ENCODE measurements around the gene MAD1L1.

Gene MAD1L1

GRCh38 chr7:2046581-2047565 is 185.9 kb downstream of the MAD1L1 start:
- TF ChIP-seq, protein P1, sequence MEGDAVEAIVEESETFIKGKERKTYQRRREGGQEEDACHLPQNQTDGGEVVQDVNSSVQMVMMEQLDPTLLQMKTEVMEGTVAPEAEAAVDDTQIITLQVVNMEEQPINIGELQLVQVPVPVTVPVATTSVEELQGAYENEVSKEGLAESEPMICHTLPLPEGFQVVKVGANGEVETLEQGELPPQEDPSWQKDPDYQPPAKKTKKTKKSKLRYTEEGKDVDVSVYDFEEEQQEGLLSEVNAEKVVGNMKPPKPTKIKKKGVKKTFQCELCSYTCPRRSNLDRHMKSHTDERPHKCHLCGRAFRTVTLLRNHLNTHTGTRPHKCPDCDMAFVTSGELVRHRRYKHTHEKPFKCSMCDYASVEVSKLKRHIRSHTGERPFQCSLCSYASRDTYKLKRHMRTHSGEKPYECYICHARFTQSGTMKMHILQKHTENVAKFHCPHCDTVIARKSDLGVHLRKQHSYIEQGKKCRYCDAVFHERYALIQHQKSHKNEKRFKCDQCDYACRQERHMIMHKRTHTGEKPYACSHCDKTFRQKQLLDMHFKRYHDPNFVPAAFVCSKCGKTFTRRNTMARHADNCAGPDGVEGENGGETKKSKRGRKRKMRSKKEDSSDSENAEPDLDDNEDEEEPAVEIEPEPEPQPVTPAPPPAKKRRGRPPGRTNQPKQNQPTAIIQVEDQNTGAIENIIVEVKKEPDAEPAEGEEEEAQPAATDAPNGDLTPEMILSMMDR (IDR thresholded peaks at IDR 0.05): no peak

GRCh38 chr7:2045559-2046405 is 187.0 kb downstream of the MAD1L1 start:
- TF ChIP-seq, protein P1 (IDR thresholded peaks at IDR 0.05): no peak

GRCh38 chr7:2044883-2045471 is 187.8 kb downstream of the MAD1L1 start:
- TF ChIP-seq, protein P1 (IDR thresholded peaks at IDR 0.05): no peak

DNA sequence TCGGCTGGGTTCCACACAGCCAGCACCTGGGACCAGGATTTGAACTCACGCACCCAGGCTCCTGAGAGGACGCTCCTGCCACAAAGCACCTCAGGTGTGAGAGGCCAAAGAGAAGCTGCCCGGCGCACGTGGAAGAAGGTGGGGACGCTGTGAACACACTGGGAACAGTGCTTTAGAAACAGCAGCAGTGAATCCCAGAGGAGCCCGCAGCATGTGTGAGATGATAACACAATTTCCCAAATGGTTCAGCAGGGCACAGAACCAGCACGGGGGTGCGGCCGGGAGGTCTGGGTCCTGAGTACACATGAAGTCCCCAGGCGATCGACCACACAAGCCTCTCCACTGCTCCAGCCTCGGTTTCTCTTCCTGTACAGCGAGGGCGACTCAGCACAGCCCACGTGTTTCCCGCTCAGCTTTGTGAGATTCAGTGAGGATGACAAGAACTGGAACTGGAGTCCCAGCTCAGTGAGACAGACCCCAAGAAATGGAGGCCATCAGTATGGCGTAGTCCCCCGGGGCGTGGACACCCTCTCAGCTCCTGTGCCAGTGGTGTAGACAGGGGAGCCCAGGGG is 188.3 kb downstream of the MAD1L1 start:
- TF ChIP-seq, protein P1 (IDR thresholded peaks at IDR 0.05): no peak

- TF ChIP-seq, protein P1 (IDR thresholded peaks at IDR 0.05): no peak
Measured at GRCh38 chr7:2043316-2044039, 189.3 kb downstream of the MAD1L1 start.

DNA sequence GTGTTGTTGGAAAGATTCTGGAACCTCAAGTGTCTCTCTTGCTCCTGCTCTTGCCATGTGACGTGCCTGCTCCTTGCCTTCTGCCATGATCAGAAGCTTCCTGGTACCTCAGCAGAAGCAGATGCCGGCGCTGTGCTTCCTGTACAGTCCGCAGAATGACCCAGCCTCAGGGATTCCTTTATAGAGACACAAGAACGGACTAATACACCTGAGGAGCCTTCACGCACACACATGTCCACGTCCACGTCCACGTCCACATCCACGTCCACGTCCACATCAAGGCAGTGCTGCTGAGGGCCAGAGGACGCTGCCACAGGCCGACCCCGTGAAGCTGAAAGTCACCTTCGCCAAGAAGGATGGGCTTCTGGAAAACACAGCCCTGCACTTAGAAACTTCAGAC is 190.1 kb downstream of the MAD1L1 start:
- TF ChIP-seq, protein P1 (IDR thresholded peaks at IDR 0.05): no peak

Measured in LNCAP (cell line).